Ishikawa (cell line): ENCODE measurements around the gene CROCC.

Experiments used
- CEBPB ChIP-seq: IDR thresholded peaks from 2 replicates; pipeline ENCODE4 v1.6.1; 2012
- CREB1 ChIP-seq: IDR thresholded peaks from 2 replicates; pipeline ENCODE4 v1.6.1; 2012; ENCODE audit warnings: low read depth
- EP300 ChIP-seq: IDR thresholded peaks from 2 replicates; pipeline ENCODE4 v1.6.1; 2012; ENCODE audit warnings: borderline replicate concordance
- FOXM1 ChIP-seq: IDR thresholded peaks from 2 replicates; pipeline ENCODE4 v1.6.1; 2012; ENCODE audit warnings: low read depth, borderline replicate concordance
- RAD21 ChIP-seq: IDR thresholded peaks from 2 replicates; pipeline ENCODE4 v1.6.1; 2012; ENCODE audit warnings: low read depth
- REST ChIP-seq: IDR thresholded peaks from 2 replicates; pipeline ENCODE4 v1.6.1; 2012; ENCODE audit warnings: low read depth, mild to moderate bottlenecking
- TEAD4 ChIP-seq: IDR thresholded peaks from 2 replicates; pipeline ENCODE4 v1.6.1; 2012
- YY1 ChIP-seq: IDR thresholded peaks from 2 replicates; pipeline ENCODE4 v1.6.1; 2012; ENCODE audit warnings: low read depth
- ZBTB7A ChIP-seq: IDR thresholded peaks from 2 replicates; pipeline ENCODE4 v1.6.1; 2012; ENCODE audit warnings: low read depth
- TF ChIP-seq, protein P1 (sequence below): IDR thresholded peaks from 2 replicates; pipeline ENCODE4 v1.6.1; 2012
- TF ChIP-seq, protein P2 (sequence below): IDR thresholded peaks from 2 replicates; pipeline ENCODE4 v1.6.1; 2012

DNA sequence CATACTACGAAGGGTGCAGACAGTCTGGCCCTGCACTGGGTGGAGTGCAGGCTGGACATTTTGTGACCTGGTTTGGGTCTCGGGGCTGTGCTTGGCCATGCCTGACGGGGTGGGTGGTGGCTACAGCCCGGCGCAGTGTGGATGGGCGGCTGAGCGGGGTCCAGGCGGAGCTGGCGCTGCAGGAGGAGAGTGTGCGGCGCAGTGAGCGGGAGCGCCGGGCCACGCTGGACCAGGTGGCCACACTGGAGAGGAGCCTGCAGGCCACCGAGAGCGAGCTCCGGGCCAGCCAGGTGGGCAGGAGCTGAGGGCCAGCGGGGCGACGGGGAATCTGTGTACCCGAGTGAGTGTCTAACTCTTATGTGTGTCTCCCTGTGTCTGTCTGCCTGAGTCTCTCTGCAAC is 44.6 kb downstream of the CROCC start:
- TF ChIP-seq REST (no peak), TEAD4 (no peak), CEBPB (no peak), EP300 (no peak), FOXM1 (no peak), YY1 (no peak), ZBTB7A (no peak), CREB1 (no peak), RAD21 (no peak)
- TF ChIP-seq, protein P1, sequence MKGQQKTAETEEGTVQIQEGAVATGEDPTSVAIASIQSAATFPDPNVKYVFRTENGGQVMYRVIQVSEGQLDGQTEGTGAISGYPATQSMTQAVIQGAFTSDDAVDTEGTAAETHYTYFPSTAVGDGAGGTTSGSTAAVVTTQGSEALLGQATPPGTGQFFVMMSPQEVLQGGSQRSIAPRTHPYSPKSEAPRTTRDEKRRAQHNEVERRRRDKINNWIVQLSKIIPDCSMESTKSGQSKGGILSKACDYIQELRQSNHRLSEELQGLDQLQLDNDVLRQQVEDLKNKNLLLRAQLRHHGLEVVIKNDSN, result no peak
- TF ChIP-seq, protein P2, sequence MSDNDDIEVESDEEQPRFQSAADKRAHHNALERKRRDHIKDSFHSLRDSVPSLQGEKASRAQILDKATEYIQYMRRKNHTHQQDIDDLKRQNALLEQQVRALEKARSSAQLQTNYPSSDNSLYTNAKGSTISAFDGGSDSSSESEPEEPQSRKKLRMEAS, result no peak
